Dermis blood vessel endothelial cell (primary cell): ENCODE measurements around the gene CCDC89. TPM values are rescaled to one million over a fixed set of nuclear protein-coding genes. Genes with fewer than 3 reads are reported as not detected.

Experiments used
- DNase-seq: peaks from one replicate; pipeline ENCODE4 v3.0.0; 2010
- total RNA-seq: library from RNA; depleted of rRNA; stranded (reverse); fragments of >200 nt; gene quantifications from 2 replicates; pipeline ENCODE4 v1.2.3, GENCODE V29; 2014

Gene CCDC89
- not detected in 2 replicates for total RNA-seq

DNA sequence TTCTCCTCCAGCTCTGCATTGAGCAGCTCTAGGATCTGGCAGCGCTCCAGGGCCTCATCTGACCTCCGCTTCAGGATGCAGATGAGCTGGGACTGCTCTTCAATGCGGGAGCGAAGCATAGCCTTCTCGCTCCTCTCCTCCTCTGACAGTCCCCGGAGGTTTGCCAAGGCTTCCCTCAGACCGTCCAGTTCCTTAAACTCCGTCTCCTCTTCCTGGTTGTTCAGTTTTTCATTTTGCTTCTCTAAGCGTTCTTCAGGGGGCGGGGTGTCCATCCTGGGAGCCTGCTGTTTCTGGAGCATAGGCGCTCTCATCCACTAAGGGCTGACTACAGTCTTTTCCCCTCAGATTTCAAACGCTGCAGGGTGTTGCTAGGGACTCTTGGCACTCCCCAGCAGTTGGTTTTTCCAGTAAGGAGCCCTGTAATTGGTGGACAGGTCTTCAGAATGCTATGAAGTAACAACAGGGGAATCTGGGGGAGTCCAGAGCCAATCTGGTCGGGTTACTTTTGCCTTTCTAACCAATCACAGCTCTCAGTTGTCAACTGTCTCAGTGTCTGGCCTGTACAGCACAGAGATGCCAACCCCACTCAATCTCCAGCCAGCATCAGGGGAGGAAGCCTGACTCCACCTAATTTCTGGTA is at the start of gene CCDC89:
CCDC89 (minus strand) TSS at position 376 of the 640 bp plus-strand sequence; CDS start at position 311, 65 bp downstream.
- DNase-seq: peak; percentile 48

DNA sequence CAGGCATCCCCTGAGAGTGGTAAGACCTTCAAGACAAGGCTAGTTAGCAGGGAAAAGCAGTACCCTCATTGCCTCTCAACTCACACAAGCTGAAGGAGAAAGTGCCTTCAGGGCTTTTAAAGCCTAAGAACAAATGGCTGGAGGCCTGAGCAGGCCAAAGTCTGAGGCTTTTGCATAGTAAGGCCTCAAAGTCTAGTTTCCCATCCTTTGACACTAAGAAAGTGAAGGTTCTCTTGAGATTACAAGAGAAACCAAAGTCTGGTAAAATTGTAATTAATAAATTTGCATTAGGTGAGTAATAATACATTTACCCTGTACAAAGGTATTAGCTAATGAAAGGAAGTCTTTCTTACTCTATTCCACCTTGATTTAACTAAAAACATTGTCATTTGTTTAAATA is 47.0 kb upstream of the CCDC89 start:
- no peak for DNase-seq

DNA sequence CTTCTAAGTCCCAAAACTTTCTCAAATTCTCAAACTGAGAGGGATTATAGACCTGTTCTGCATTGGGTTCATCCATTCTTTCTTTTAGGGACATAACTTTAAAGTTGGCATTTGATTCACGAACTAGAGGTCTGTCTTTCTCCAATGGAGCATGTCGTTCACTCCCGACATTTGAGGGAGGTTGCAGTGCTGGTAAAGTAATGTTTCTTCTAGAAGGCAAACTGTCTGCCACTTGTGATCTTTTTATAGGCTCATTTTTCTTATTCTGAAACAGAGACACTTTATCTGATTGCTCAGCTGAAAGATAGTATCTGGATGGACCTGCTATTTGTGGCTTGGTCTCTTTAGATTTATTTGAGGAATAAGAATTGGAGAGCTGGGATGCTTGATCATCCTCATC is 40.4 kb upstream of the CCDC89 start:
- peak; percentile 3 for DNase-seq

DNA sequence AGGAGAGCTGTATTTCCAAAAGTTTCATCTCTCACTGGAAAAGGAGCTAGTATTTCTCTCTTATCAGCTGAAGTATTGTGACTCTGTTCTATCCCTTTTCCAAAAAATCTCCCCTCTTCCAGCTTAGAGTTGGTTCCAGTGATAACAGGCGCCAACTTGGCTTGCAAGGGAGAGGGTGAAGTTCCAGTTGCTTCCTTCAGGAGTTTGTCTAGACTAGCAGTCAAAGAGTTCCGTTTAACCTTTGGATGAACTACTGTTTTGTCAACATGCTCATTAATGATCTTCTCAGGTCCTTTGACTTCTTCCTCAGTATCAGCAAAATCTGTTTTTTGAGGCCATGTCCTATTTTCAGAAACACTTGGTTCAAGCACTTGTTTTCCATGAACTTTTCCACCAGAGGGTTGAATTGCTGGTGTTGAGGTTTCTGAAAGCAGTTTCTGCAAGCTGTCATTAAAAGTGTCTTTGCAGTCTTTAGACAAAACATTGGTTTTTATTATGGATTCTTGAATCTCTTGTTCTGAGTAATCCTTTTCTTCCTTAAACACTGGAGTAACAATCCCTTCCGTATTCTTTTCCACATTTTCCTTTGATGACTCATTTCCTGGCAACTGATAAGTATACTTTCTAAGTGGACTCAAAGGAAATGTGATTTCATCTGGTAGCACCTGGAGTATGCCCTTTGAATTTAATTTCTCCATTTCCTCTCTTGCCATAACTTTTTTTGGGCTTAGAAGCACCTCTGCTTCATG is 39.7 kb upstream of the CCDC89 start:
- DNase-seq: peak; percentile 90

DNA sequence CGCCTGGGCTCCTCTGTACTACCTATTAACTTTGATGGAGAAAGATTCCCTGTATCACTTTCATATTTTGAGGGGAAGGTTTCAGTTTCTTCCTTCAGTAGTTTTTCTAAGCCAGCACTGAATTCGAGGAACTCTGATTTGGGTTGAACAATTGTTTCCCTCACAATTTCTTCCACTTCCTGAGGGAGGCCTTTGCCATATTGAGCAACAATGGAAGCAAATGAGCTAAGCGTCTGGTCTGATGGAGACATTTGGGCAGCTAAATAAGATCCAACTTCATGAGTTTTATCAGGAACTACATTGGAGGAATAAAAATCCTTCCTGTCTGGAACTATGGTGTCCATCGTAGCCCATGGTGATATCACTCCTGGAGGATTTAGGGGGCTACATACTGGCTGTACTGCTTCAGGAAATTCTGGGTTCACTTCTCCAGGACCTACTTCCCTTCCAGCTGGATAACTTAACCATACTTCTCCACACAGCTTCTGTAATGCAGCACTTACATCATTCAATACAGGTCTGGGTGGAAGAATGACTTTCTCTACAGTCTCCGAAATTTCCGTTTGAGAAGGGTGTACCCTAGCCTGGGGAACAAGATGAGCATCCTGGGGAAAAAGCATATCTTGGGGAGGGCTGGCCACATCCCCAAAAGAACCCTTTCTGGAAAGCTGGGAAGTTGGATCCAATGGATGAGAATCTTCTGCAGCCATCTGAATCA is 38.9 kb upstream of the CCDC89 start:
- DNase-seq: peak; percentile 50

DNA sequence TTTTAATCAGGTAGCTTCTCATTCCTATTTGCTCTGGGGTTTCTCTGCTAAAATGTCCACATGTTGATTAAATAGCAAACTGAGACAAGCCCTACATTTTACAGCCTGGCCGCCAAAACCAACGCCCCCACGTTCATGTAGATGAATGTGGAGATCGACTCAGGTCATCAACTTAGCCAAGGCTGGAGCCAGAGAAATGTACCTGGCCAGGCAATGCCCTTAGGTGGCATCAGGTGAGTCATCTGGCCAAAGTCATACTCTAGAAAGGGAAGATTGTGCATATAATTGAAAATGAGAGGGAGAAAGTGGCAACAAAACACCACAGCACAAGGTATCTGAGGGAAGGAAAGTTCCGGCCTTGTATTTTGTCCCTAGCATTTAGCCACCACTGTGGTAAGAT is 37.1 kb upstream of the CCDC89 start:
- DNase-seq: no peak

DNA sequence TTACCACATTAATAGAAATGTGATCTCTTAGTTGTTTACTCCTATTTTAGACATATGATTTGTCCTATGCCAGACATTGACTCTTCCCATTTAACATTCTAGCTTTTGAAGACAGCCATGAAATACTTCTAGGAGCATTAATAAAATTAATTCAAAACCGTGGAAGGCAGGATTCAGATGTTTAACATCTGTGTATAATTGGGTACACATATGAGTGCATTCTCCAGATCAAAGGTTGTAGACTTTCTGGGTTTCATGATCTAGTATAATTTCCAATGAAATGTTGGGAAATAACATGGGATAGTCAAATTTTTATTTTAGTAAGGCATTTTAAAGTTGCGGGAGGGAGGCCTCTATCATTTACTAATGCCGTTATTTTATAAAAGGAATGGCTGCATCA is 35.2 kb upstream of the CCDC89 start:
- no peak for DNase-seq

DNA sequence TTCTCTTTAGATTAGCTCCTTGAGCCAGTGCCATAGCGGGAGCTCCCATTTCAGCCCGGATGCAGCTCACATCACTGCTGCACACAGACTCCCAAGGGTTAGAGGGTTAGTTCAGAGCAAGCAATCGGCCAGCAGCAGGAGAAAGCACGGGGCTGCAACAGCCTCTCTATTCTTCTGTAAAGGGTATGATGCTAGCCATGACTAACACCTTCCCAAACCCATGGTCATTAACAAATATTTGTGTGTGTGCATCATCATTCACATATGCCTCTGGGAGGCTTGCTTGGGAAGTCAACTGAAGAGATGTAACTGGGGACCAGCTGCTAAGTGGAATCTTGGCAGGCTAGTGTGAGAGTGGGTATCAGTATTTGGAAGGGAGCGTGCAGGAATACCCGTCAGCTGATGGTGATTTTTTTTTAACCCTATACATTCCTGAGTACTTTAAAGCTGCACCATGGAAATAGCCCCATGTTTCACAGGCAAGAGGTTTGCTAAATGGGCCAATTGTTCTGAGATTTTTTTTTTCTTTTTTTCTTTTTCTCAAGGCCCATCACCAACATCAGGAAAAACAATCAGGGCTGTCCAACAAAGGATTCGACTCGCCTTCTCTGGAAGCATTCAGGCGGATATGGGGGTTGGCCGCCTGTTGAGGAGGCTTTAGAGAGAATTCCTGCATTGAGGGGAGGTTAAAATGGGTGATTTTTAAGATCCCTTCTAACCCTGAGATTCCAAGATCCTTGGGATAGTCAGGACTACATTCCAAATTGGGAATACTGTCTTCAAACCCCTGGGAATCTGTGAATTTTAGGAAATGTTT is 33.2 kb upstream of the CCDC89 start:
- DNase-seq: peak; percentile 74

DNA sequence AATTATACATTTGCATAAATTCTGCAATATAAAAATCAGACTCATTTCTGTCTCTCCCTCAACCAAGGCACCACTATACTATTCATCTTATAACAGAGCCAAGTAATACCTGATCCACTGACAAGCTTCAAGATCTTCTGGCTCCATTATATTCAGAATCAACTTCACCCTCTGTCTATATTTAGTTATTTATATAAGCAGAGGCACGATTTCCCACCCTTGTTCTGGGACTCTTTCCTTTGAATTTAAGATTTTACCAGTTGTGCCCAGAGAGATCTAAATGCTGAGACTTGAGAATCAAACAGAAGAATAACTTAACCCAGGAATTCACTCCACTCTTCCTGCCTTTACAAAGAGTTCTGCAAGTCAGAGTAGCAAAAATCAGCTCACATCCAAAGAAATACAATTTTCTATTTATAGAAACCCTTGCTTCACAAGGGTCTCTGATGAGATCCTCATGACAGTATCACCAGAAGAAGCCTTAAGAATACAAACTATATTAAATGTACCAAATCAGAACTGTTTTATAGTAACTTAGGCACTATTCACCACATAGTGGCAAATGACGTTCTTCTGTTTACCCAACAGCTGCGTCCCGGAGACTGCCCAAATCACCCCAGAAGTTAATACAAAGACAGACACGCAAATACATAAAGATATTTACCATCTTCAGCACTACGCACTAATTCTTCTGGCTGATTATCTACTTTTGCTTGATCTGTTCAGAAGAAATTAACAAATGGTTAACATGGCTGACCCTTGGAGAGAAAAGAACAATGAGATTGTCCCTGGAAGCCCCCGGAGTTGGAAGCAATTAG is 32.3 kb upstream of the CCDC89 start:
- DNase-seq: no peak

DNA sequence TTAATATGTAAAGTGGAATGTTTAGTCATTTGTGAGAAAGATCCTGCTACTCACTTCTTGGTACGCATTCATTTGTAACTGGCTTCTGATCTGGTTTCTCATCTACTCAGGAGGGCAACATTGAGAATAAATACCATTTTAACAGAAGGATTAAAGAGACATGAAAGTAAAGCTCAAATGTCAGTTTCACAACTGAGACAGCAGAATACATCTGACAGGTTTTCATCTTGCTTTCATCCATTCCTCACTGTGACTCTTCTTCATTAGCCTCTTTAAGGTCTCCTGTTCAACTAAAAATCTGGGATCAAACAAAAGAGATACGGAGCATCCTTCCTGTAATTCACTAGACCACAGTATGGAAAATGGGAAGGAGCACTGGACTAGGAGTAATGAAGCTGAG is 31.4 kb upstream of the CCDC89 start:
- DNase-seq: no peak

DNA sequence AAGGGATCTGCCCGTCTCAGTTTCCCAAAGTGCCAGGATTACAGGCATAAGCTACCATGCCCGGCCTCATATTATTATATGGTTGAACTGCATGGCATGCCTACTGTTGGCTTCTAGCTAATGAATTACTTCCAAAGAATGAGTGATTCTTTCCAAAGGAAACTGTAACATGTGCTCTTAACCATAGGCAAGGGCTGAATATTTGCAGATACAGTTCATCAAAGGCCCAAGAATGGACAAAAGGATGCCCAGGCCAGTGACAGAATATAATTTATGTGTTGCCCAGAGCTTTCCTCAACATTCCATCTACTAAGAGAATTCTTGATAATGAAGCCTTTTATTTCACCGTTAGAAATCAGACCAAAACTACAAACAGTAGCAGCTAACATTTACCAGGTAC is 27.0 kb upstream of the CCDC89 start:
- DNase-seq: no peak

DNA sequence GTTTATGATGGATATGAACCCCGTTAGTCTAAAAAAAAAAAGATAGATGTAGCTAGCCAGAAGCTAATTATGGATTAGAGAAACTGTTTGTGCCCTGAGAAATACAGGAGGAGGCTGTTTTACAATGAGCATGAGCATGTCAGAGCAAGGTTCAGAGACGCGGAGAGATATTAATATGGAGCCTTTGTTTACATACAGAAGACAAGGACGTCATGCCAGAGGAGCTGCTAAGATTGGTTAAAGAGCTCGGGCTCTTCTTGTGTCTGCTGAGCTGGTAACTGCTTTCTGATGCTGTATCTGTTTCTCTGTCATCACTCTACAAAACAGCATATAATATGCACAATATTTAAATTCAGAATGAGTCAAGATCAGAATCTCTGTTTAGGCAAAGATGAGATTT is 24.9 kb upstream of the CCDC89 start:
- DNase-seq: no peak

DNA sequence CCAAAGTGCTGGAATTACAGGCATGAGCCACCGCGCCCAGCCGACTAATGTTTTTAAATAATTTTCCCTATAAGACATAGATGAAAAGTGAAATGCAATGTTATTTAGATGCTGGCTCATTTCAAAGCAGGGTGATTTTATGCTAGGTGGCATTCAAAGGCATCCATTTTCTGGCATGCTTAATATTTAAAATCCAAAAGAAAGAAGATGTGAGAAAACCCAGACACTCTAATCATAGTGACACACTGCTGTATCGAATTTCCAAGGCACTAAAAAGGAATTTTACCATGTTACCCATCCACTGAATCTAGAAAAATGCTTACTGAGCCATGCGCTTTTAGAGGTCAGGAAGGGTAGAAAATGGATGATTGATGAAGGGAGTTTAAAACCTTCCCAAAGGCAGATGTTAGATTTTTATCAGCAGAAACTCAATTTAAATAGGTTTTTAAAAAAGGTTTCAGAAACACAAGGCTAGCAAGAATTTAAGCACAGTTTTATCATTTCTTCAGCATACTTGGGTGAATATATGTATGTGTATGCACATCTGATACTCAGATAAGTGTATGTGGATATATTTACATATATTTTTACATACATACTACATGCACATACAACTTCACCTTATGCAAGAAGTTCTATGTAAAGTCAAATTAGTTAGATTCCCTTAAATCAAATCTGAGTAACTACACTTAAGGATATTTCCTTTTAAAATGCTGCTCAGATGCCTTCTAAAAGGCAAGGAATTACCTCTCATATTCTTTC is 24.1 kb upstream of the CCDC89 start:
- DNase-seq: no peak

DNA sequence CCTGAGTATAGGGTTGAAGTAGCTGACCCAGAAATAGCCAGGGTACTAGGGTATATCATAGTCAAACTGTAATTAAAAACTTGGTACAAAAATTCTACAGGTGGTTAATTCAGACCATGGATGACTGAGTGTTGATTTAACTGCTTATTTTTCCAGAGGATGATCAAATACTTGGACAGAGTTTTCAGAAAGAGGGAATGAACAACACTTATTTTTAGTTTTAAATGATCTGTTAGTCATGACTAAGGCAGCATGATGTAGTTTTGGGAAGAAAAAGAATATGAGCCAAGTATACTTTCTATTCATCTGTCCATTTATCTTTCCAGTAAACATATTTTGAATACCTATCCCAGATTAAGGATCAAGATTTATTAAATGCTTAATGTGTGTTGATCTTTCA is 19.8 kb upstream of the CCDC89 start:
- DNase-seq: no peak

DNA sequence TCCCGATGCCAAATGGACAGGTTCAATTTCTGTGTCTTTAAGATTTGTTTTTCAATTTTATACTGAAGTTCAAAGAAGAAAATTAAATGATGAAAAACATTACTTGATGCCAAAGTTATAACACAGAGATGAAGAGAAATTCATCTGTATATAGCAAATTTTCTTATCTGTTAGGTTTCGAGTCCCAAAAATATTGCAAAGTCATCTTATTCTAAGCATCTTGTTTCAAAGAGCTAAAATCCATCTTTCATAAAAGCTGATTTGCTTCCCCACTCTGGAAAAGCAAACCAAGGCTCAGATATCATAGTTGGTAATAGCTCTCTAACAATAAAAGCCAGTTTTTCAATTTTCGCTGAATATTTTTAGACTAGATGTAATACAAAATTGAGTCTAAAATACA is 19.0 kb upstream of the CCDC89 start:
- DNase-seq: no peak

DNA sequence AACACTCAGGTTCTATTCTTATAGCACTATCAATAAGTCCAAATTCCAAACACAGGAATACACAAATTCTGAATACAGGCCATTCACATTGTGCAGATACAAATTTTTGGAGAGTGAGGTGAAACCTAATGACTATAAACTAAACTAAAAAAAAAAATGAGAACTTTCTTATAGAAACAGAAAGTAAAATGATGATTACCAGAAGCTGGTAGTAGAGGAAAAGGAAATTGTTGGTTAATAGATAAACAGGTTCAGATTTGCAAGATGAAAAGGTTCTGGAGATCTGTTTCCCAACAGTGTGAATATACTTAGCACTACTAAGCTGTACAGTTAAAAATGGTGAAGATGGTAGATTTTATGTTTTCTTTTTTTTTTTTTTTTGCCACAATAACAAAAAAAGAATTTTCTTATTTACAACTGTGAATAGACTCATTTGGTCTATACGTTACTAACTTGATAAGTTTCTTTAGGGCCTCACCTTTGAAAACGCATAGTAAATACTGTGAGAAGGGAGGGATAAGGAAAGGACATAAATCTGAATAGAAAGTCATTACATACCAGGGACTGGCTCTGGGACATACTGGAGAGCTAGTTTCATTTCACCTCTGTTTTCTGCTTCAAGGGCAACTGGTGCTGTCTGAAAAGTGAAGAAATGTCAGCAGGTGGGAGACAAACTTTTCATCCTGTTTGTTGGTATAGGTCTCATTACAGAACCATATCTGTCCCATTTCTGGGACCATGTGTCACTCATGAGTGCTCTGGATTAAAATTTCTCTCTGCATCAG is 14.2 kb upstream of the CCDC89 start:
- no peak for DNase-seq

DNA sequence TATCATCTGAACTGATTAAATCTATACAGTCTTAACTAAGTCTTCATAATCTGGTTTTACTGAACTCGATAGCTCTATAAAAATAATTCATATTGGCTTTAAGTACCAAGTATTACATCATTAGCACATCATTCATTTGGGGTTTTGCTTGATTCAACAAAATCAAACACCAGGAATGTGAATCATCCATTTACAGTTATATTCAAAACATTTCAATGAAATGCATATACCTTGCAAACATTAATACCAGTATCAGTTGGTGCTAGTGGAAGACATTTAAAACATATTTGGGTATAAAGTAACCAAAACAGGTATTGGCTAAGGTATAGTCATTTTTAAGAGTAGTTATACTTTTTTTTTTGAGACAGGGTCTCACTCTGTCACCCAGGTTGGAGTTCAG is 12.2 kb upstream of the CCDC89 start:
- no peak for DNase-seq

DNA sequence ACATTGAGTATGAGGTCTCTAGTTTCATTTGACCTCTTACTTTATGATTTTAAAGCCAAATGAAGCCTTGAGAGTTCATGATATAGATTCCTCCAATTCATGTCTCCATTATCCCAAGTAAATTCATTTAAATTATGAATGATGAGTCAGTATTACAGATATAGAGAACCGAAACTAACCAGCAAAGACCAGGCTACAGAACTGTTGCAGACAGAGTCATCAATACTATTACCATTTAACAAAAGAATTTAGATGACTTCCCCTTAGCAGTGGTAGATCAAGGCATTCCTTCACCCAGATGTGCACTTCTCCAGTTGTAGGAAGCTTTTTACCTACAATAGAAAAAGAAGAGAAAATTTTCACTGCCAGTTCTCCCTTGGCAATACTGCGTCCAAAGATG is 11.8 kb upstream of the CCDC89 start:
- no peak for DNase-seq

DNA sequence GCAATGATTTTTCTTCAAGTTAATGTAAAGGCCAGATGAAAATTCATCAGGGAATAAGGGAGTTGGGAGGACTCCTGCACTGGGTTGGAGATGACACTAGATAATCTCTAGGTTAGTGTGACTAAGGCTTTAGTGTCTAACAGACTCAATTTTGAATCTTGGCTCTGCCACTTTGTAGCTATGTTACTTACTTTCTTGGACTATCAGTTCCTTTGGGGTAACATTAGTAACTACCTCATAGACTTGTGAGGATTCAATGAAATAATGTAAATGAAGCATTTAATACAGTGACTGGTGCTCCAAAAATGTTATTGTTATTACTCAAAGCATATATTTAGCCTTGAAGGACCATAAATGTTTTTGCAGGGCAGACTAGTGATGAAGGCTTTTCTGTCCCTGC is 9.6 kb upstream of the CCDC89 start:
- no peak for DNase-seq

DNA sequence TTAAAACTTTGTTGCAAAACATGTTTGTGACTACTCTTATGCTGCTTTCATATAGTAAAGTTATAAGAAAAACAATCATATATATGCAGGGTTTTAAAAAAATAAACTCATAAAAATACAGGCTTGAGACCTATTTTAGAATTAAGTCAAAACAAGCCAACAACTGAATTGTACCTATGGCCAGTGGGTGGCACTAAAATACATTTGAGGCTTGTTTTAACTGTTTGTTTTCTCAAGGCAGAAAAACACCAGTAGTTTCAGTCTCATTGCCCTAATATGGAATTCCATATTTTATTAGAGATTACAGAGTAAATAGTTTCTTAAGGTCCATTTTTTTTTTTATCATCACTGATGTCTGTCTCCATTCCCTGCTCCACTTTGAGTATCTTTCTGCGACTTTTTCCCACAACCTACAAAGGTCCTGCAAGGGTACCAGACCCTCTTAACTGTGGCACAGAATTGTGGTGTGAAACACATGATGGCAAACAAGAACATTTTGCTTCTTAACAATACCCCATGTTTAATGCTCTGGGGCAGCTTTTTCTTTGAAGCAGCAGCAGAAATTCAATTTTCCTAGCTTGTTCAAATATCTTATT is 8.5 kb upstream of the CCDC89 start:
- DNase-seq: peak; percentile 69
